Left forelimb (tissue), 1 donor: Measurements from ENCODE around the gene RNF166.
"Not testable (repeated sequence)": the region's sequence is repeated elsewhere in the genome, so short reads cannot be mapped to it uniquely, and the experiment has no call there.

Experiments
- DNase-seq: peaks from one replicate; pipeline ENCODE4 v3.0.0-alpha.2; 2018; ENCODE audit warnings: low spot score

Gene RNF166

DNA sequence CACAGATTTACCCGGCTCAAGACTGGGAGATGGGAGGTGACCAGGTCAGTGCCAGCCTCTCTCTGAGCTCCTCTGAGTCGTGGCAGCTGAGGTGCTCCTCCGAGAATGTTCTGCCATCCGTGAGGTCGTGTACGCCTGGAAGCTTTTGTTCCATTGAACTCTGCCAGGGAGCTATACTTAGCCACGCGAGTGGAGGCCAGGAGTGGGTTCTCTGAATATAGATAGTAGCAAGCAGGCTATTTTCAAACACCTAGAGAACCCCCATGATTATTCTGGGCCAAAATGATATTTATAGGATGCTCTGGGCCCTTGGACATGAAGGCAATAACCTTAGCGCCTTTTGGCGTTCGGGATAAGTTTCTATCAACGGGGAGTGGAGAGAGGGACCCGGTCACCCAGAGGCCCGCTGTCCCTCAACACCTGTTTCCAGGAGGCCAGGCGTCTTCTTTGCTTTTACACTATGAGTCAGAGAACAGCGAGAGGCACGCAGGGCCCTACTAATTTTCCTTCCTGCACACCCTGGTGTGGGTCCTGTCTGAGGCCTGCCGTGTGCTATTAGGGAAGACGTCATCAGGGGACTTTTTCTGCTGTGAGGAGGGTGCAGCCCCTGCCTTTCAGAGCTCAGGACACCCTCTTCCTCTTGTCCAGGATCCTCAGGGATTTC is 32.4 kb downstream of the RNF166 start:
- DNase-seq: no peak

DNA sequence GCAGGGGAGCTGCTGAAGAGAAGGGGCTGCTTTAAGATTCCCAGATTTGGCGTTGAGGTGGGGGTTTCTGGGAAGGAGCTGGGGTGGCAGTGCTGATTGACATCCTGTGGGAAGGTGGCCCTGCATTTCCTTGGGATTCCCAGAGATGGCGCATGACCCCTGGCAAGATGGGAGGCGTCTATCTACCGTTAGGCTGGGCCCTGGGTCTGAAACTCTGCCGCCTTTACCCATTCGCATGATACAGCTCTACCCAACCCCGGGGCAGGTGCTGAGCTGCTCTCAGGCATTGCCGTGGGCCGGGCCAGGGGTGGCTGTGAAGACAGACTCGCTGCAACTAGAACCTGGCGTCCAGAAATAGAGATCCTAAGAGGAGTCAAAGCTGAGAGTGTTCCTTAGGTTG is 33.4 kb downstream of the RNF166 start:
- no peak for DNase-seq

DNA sequence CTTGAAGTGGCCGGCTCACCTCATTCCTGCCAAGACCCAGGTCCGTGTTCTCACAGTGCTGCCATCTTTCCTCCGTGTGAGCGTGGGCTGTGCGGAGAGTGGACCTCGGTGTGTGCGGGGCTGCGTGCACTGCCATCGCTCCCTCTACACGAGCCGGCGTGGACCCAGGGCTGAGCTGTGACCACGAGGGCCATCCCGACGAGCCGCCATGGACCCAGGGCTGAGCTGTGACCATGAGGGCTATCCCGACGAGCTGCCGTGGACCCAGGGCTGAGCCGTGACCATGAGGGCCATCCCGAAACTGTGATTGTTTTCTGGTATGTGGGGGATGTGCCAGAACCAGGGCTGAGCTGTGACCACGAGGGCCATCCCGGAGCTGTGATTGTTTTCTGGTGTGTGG is 34.4 kb downstream of the RNF166 start:
- no peak for DNase-seq

DNA sequence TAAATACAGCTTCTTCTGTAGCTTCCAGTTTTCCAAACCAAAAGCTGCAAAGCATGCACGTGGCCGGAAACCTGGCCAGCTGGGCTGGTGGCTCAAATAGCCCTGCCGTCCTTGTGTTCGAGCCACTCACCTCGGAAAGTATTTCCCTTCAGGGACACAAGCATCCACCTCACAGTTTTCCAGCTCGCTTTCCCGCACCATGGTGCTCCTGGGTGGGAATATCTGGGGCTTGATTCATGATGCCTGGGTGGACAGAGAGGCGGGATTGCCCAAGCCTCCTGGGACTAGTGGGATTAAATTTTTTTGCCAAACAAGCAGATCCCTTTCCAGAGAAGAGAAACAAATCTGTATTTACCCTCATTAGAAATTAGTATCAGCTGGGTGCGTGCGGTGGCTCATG is 36.2 kb downstream of the RNF166 start:
- no peak for DNase-seq

DNA sequence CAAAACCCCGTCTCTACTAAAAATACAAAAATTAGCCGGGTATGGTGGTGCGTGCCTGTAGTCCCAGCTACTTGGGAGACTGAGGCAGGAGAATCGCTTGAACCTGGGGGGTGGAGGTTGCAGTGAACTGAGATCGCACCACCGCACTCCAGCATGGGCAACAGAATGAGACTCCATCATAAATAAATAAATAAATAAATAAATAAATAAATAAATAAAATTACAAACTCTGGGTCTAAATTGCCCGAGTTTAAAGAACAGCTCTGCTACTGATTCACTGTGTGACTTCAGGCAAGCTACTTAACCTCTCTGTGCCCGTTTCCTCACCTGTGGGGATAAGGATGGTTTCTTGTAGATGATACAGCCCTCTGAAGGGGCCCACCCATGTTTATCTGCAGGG is 36.7 kb downstream of the RNF166 start:
- not testable (repeated sequence) for DNase-seq

DNA sequence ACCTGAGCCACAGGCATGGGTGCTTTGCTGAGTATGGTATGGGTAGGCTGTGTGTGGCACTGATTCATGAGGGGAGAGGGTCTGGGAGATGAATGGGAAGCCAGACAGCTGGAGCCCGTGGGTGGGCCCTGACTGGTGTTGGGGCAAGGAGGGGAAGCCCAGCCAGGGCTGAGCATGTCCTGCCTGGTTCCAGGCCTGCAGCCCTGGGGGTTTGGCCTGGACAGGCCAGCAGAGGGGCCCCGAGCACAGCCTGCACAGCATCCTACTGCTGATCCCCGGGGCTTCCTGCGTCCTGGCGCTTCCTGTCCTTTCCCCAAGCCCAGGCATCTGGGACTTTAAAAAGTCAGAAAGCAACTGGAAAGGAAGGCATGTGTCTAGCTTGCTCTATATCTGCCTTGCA is 38.7 kb downstream of the RNF166 start:
- DNase-seq: no peak

DNA sequence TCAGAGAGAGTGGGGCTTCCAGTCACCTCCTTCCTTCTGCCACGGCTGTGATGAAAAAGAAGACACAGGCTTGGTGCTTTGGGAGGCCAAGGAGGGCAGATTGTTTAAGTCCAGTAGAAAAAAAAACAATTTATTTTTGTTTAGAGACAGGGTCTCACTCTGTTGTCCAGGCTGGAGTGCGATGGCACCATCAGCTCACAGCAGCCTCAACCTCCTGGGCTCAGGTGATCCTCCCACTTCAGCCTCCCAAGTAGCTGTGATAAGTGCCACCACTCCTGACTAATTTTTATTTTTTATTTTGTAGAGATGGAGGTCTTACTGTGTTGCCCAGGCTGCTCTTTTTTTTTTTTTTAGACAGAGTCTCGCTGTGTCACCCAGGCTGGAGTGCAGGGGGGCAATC is 40.6 kb downstream of the RNF166 start:
- no peak for DNase-seq

DNA sequence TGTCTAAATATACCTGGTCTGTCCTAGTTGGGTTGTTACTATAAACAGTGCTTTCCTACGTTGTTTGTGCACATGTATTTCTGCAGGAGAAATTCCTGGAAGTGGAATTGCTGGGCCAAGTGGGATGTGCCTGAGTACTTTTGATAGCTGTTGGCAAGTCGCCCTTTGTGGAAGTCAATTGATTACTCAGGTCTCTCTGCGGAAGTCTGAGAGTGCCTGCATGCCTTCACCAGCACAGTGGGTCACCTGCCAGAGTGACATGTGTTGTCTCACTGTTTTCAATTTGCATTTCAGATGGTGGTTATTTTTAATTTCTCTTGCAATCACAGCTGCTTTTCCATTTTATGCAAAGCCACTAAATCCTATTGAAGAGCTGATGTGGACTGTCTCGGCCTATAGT is 41.1 kb downstream of the RNF166 start:
- no peak for DNase-seq

DNA sequence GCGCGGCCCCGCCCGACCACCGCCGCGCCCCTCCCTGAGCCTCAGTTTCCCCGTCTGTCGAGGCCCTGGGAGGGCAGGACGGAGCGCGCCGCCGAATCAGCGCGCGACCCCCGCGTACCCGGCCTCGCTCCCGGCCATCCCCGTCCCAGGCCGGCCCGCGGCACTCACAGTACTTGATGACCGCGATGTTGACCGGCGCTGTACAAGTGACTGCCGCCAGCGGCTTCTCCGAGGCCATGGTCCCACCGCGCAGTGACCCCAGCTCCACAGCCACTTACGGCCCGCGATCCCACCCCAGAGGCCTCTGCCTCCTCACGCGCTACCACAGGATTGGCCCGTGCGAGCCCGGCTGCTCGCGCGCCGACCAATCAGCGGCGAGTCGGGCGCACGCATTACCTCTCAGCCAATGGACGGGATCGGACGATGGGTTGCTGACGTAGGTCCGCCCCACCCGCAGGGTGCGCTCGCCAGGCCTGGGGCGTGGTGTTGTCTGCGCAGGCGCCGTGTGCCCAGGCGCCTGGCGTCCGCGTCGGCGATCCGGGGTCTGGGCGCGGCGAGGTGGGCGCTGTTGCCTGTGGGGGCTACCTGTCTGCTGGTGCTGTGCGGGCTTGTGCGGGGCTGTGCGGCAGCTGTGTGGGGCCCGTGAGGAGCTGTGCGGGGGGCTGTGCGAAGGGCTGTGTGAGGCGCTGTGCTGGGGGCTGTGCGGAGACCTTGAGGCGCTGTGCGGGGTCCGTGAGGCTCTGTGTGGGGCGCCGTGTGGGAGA is 43.2 kb downstream of the RNF166 start, which contains the start of gene MVD:
Gene MVD (minus strand): TSS at position 249 of the 764 bp plus-strand sequence. CDS start 11 bp downstream, at position 238.
- peak; percentile 97 for DNase-seq

DNA sequence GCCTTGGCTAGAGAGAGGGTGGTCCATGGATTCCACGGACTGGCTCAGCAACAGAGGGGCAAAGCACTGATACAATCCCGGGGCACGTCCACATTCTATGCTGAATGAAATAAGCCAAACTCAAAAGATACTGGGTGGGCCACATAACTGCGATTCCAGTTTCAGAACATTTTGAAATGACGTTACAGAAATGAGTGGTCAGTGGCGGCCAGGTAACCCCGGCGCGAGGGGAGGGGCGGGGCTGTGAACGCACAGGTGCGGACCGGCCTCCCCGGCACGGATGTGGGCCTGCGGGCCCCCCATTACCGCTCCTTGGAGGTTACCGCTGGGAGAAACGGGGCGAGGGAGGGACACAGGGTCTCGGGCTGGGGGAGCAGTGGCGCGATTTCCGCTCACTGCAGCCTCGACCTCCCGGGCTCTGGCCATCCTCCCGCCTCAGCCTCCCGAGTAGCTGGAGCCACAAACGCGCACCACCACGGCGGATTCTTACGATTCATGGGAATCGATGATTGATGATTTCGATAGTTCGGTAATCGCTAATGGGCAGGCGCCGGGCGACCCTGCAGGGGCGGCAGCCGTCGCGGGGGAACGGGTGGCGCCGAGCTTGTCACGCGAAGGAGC is 43.9 kb downstream of the RNF166 start:
- DNase-seq: no peak

DNA sequence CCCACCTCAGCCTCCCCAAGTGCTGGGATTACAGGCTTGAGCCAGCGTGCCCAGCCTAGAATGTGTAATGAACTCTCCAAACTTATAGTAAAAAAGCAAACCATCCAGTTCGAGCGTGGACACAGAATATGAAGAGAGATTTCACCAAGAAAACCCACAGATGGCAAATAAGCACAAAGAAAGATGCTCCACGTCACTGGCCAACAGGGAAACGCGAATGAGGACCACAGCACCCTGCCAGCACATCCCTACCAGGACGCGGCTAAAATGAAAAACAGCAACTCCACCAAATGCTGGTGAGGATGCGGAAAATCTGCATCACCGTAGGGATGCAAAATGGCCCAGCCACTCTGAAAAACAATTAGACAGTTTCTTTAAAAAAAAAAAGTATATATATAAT is 44.7 kb downstream of the RNF166 start:
- no peak for DNase-seq

DNA sequence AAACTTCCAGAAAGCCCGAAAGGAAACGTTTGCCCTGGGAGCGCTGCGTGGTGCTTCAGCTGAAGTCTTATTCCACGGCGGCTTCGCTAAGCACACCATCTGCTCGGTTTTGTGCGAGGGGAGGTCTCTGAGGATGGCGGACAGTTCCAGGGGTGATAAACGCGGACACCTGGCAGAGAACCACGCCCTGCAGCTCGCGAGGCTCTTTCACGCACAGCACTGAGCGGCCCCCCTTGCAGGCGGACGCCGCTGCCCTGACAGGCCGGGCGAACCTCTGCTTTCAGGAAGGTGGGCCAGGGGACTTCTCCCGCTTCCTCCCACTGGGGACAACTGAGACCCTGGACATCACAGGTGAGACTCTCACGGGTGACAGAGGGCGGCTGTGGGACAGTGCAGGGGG is 47.0 kb downstream of the RNF166 start:
- DNase-seq: no peak

DNA sequence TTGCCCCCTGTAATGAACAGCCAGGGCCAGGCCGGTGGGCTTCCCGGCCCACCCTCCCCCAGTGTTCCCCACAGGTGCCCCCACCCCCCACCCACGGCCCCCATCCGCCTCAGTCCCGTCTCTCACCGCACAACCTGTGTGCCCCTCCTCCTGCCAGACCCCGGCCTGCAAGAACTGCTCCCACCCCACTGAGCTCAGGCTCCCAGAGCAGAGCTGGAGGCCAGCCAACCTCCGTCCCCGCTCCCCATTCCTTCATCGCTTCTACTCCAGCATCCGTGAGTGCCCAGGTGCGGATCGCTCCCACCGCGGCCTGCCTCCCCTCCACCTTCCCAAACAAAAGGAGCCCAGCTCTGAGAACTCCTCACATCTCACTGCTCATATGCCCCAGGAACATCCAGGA is 47.5 kb downstream of the RNF166 start:
- DNase-seq: no peak

DNA sequence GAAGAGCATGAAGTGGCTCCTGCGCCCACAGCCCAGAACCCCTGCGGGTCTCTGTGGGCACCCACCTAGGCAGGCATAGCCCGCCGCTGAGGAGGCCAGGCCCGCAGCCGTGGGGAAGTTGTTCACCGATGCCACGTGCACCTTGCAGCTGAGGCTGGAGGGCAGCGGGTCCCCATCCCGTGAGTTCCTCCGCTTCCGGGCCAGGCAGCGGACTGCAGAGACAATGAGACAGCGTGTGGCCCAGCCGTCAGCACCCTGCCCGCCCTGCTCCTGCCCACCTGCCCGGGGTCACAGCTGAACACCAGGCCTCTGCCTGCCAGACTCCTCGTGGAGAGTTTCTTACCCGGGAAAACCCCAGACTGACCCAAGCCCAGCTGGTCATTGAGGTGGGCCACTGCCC is 48.8 kb downstream of the RNF166 start:
- no peak for DNase-seq

DNA sequence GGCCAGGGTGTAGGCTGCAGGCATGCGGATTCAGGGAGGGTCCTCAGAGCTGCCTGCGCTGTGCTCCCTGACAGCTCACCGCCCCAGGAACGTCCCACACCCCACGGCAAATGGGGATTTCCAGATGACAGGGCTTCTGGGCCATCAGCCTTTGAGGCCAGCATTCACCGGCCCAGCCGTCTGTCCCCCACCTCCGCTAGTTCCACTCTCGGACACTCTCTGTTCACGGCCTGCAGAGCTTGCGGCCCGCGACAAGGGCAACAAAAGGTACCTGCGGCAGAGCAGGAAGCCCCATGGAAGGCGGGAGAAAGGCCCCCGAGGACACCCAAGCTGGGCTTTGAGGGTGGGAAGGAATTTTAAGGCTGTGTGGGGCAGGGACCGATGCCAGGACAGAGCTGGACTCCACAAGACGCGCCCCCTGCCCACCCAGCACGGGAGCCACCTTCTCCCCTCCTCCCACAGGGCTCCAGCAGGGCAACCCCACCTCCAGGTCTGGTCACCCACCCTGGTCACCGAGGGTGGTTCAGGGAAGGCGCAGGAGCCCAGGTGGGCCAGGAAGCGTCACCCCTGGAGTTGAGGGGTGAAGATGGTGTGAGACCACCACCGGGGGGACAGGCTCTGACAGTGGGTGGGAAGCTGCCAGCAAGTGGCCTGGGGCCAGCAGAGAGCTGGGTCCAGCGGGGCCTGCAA is 49.8 kb downstream of the RNF166 start:
- no peak for DNase-seq

DNA sequence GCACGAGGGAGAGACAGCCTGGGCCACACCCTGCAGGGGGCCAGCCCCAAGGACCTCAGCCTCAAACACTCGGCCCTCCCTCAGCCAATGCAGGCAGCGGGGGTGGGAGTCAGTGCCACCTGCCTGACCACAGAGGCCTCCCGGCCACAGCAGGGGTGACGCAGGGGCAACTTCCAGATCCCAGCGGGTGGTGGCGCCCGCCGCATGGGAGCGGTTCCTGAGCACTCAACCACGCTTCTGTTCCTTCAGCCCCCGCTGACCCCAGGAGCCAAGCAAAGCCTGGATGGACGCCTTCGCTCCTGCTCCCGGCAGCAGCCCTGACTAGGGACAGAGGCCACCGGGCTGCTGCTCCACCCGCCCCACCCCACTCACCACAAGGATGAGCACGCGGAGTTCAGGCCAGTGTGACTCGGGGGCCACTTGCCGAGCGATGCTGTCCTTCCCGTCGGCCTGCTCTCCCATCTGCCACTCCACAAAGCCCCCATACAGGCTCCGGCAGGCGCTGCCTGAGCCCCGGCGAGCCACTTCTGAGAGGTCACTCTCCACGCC is 50.4 kb downstream of the RNF166 start:
- no peak for DNase-seq

DNA sequence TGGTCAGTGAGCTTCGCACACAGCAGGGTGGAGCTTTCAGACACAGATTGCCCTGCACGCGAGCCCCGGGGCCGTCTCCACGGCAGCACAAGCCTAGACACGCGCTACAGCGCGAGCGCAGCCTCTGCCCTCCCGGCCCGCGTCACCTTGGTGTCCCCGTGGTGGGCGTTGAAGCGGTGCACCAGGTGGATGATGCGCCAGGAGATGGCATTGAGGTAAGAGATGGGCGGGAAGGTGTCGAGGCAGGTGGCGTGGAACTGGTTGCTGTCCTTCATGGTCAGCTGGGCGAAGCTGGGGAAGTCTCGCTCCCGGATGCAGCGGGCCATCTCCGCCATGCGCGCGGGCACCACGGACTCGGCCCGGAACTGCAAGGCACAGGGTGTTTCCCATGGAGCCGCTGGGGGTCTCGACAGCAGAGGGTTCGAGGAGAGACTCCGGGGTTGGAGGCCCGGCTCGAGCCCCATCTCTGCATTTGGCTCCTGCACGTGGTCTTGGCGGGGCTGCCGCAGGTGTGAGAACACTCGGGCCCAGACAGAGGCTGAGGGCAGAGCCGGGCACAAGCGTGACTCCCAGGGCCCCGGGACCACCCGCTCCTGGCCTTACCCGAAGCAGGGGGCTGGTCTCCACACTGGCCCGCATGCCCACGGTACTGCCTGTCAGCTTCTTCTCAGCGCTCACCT is 51.0 kb downstream of the RNF166 start:
- DNase-seq: no peak

DNA sequence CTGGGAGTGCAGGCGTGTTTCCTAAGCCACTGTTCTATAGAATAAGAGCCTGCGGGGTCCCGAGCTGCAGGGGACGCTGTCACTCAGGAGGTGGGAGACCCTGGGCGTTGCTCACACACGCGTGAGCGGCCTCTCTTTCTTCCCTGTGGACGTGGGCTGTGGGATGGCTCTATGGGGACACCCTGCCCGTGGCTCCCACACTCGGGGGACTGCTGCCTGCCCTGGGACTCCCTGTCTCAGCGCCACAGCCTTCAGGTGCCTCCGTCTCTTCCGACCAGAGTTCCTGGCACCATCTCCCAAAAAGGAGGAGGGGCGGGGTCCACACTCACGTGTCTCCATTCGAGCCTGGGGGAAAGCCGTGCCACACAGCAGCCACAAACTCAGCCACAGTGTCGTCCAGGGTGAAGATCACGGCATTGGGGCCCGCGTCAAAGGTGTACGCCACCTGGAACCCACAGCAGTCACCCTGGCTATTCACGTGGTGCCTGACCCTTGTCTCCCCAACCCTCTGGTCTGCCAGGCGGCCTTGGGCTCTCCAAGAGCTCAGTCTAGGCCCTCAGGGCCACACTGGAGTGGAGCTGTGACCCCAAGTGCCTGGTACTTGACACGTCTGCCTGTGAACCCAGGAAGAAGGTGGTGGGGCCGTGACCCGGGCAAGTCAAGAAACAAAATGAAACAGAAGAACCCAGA is 51.7 kb downstream of the RNF166 start:
- DNase-seq: no peak

DNA sequence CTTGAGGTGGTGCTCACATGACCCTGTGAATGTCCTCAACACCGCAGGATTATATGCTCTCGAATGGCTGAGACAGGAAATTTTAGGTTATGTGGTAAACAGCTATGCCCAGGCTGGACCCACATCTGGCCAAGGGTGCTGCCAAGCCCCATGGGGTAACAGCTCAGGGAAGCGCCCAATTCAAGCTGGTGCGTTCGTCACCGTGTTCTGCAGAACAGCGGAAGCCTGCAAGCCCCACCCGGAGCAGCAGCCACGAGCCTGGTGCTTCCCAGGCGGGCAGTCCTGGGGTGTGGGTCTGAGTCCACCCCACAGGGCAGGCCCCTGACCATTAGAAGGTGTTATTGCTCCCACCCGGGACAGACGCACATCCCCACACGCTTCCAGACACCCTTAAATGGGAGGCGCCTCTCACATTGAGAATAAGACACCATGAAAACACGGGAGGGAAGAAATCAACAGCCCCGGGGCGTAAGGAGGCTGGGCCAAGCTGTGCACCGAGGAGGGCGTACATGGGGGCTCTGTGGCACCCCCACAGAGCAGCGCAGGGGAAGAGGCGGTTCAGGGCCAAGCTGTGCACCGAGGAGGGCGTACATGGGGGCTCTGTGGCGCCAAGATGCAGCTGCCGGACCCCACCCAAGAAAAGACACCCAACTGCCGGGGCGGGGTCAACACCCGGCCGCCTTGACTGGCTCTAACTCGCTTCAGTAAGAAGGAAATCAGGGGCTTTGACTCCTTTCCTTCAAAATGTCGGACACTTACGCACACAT is 52.4 kb downstream of the RNF166 start:
- DNase-seq: no peak

DNA sequence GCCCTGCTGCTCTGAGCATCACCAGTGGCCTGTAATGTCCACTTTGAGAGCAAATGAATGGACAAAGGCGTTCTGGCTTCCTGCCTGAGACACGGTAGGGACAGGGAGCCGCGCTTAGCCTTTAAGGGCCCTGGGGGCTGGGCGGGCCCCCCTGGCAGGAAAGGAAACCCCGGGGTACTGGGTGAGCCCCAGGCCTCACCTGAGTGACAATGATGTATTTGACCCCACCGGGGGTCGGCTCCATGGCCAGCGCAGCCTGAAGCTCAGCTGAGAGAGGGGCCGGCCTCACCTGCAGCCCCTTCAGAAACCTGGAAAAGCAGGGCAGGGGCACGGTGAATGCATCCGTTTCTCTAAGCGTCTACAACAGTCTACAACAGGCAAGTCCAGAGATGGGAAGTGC is 53.1 kb downstream of the RNF166 start:
- no peak for DNase-seq

DNA sequence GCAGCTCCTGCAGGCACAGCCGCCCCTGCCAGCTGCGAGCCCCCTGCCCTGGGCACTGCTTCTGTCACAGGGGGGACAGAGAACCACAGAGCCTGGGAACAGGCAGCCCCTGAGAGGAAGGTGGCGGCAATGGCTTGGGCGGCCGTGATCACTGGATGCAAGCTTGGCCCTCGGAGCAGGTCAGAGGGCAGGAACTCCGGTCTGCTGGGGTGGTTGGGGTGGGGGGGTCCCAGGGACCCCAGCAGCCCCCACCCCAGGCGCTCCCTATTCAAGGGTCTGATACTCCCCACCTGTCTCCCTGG is 53.5 kb downstream of the RNF166 start:
- DNase-seq: no peak
